H1 (cell line): ENCODE data around the gene CELF4. TPM values are rescaled to one million over a fixed set of nuclear protein-coding genes. Genes with fewer than 3 reads are reported as not detected.

Experiments used
- CTCF ChIA-PET: fragments of 300-600 bp; sonication (Branson Sonifier 250); formaldehyde crosslinking; loops from one replicate; lab custom pipeline; 2021; ENCODE audit not compliant: partially characterized antibody; lab: Charles Lee
- POLR2A ChIA-PET: fragments of 300-600 bp; sonication (Branson Sonifier 250); formaldehyde crosslinking; loops from one replicate; lab custom pipeline; 2021; ENCODE audit warnings: inconsistent platforms; ENCODE audit not compliant: partially characterized antibody; lab: Charles Lee
- DNase-seq, 2 experiments: peaks; one replicate each; pipeline versions ENCODE4 v3.0.0 to v3.0.0-alpha.2; 2010 to 2022; ENCODE audit warnings: low spot score in 2 of 2, low read depth in 1 of 2, mixed read lengths in 1 of 2
- FAIRE-seq: peaks from 2 replicates; lab custom pipeline; 2011; peaks lifted over from hg19 to GRCh38; lab: Jason Lieb, UNC
- H2AFZ ChIP-seq: 2 replicates; pipeline ENCODE4 v1.8.1; 2012; ENCODE audit warnings: low read length, inconsistent platforms
- H2AK5ac ChIP-seq: 2 replicates; pipeline ENCODE4 v1.6.1; 2013; ENCODE audit warnings: low read depth, low read length
- H2BK120ac ChIP-seq: replicated peaks from 2 replicates; pipeline ENCODE3; 2013; ENCODE audit warnings: low read depth, low read length, inconsistent platforms
- H2BK12ac ChIP-seq: 2 replicates; pipeline ENCODE4 v1.6.1; 2013; ENCODE audit warnings: low read depth, low read length
- H2BK15ac ChIP-seq: 2 replicates; pipeline ENCODE4 v1.6.1; 2013; ENCODE audit warnings: low read length
- H2BK20ac ChIP-seq: 2 replicates; pipeline ENCODE4 v1.6.1; 2013; ENCODE audit warnings: low read length
- H2BK5ac ChIP-seq: 2 replicates; pipeline ENCODE4 v1.6.1; 2013; ENCODE audit warnings: low read depth, low read length
- H3K14ac ChIP-seq: 2 replicates; pipeline ENCODE4 v1.6.1; 2013; ENCODE audit warnings: inconsistent platforms; ENCODE audit not compliant: insufficient read length
- H3K18ac ChIP-seq: 2 replicates; pipeline ENCODE4 v1.6.1; 2013; ENCODE audit warnings: low read length; ENCODE audit errors: extremely low read depth
- H3K23ac ChIP-seq: 2 replicates; pipeline ENCODE4 v1.6.1; 2013; ENCODE audit warnings: inconsistent platforms; ENCODE audit not compliant: insufficient read length
- H3K23me2 ChIP-seq: 2 replicates; pipeline ENCODE4 v1.6.1; 2013; ENCODE audit warnings: low read depth, low read length
- H3K27ac ChIP-seq: 2 replicates; pipeline ENCODE4 v1.6.1; 2011; ENCODE audit warnings: low read depth, low read length, inconsistent platforms
- H3K27me3 ChIP-seq, 4 experiments: replicated peaks in 1 of 4; 1 replicate in 1 of 4; 2 replicates in 3 of 4; pipeline versions ENCODE4 v1.6.1 to v1.8.1; 2011 to 2013; ENCODE audit warnings: low read length in 3 of 4, mild to moderate bottlenecking in 3 of 4, inconsistent platforms in 2 of 4, mixed read lengths in 2 of 4, moderate library complexity in 1 of 4; ENCODE audit not compliant: control insufficient read depth in 3 of 4, insufficient read depth in 3 of 4; ENCODE audit errors: extremely low read depth in 1 of 4
- H3K36me3 ChIP-seq, 4 experiments: 2 replicates each; pipeline versions ENCODE4 v1.6.1 to v1.8.1; 2011 to 2013; ENCODE audit warnings: mild to moderate bottlenecking in 4 of 4, low read length in 3 of 4, moderate library complexity in 2 of 4, control low read depth in 1 of 4, inconsistent platforms in 1 of 4; ENCODE audit not compliant: insufficient read depth in 4 of 4, control insufficient read depth in 2 of 4
- H3K4ac ChIP-seq: replicated peaks from 2 replicates; pipeline ENCODE3; 2013; ENCODE audit warnings: low read length, low read depth, mixed read lengths, inconsistent platforms; ENCODE audit not compliant: insufficient read length
- H3K4me1 ChIP-seq, 4 experiments: replicated peaks in 1 of 4; 1 replicate in 1 of 4; 2 replicates in 3 of 4; pipeline versions ENCODE4 v1.6.1 to v1.8.1; 2011 to 2013; ENCODE audit warnings: low read length in 3 of 4, inconsistent platforms in 2 of 4, mixed read lengths in 1 of 4; ENCODE audit not compliant: insufficient read depth in 4 of 4, control insufficient read depth in 3 of 4
- H3K4me2 ChIP-seq, 2 experiments: 2 replicates each; pipeline versions ENCODE4 v1.6.1 to v1.8.1; 2011 to 2013; ENCODE audit warnings: low read depth in 2 of 2, low read length in 2 of 2, control low read depth in 1 of 2, inconsistent platforms in 1 of 2, mild to moderate bottlenecking in 1 of 2; ENCODE audit not compliant: insufficient read depth in 1 of 2
- H3K4me3 ChIP-seq, 4 experiments: fragments of 200-600, 300-600 bp in 1 of 4; sonication (generic), shearing (Covaris generic), sonication (Bioruptor Twin) in 1 of 4; 2 replicates each; pipeline versions ENCODE4 v1.5.1 to v1.8.1; 2011 to 2016; ENCODE audit warnings: low read length in 4 of 4, low read depth in 3 of 4, control low read depth in 2 of 4, inconsistent platforms in 2 of 4, mild to moderate bottlenecking in 2 of 4, mixed read lengths in 1 of 4, moderate library complexity in 1 of 4; ENCODE audit not compliant: insufficient read depth in 2 of 4; ENCODE audit errors: extremely low read depth in 1 of 4
- H3K56ac ChIP-seq: replicated peaks from 2 replicates; pipeline ENCODE3; 2013; ENCODE audit warnings: low read depth, mild to moderate bottlenecking, mixed read lengths, low read length, inconsistent platforms; ENCODE audit not compliant: insufficient read length
- H3K79me1 ChIP-seq: 2 replicates; pipeline ENCODE4 v1.6.1; 2013; ENCODE audit warnings: low read depth, low read length, control low read depth
- H3K79me2 ChIP-seq, 2 experiments: 2 replicates each; pipeline versions ENCODE4 v1.6.1 to v1.8.1; 2012 to 2013; ENCODE audit warnings: low read length in 2 of 2, mild to moderate bottlenecking in 2 of 2, inconsistent platforms in 1 of 2; ENCODE audit not compliant: insufficient read depth in 2 of 2, control insufficient read depth in 1 of 2
- H3K9ac ChIP-seq, 4 experiments: replicated peaks in 1 of 4; 1 replicate in 1 of 4; 2 replicates in 3 of 4; pipeline versions ENCODE4 v1.6.1 to v1.8.1; 2011 to 2013; ENCODE audit warnings: low read depth in 3 of 4, low read length in 3 of 4, control low read depth in 2 of 4, mild to moderate bottlenecking in 2 of 4, moderate library complexity in 2 of 4, inconsistent platforms in 1 of 4; ENCODE audit errors: extremely low read depth in 1 of 4
- H3K9me3 ChIP-seq, 2 experiments: 2 replicates each; pipeline versions ENCODE4 v1.6.1 to v1.8.1; 2012 to 2013; ENCODE audit warnings: mild to moderate bottlenecking in 2 of 2, moderate library complexity in 2 of 2, control low read depth in 1 of 2, inconsistent platforms in 1 of 2, low read depth in 1 of 2, low read length in 1 of 2, mixed read lengths in 1 of 2; ENCODE audit not compliant: insufficient read depth in 2 of 2
- H4K20me1 ChIP-seq, 2 experiments: replicated peaks in 1 of 2; 2 replicates each; pipeline versions ENCODE3 to v1.8.1; 2011 to 2013; ENCODE audit warnings: inconsistent platforms in 2 of 2, low read length in 2 of 2, mild to moderate bottlenecking in 1 of 2; ENCODE audit not compliant: insufficient read depth in 2 of 2, control insufficient read depth in 1 of 2
- H4K5ac ChIP-seq: 2 replicates; pipeline ENCODE4 v1.6.1; 2013; ENCODE audit warnings: low read length, low read depth, mixed read lengths, inconsistent platforms; ENCODE audit not compliant: insufficient read length
- H4K8ac ChIP-seq: 2 replicates; pipeline ENCODE4 v1.8.0; 2013; ENCODE audit warnings: mild to moderate bottlenecking, moderate library complexity, low read length, inconsistent platforms; ENCODE audit not compliant: insufficient read depth; ENCODE audit errors: extremely low read depth
- H4K91ac ChIP-seq: replicated peaks from 2 replicates; pipeline ENCODE3; 2013; ENCODE audit warnings: low read length, mixed read lengths, inconsistent platforms; ENCODE audit not compliant: insufficient read length
- CBX5 ChIP-seq: fragments of 300-800, 300-1000 bp; sonication (generic); IDR thresholded peaks from 2 replicates; pipeline ENCODE4 v1.7.1; 2016; ENCODE audit warnings: antibody characterized with exemption, low read length, low read depth
- GTF2F1 ChIP-seq: IDR thresholded peaks from 2 replicates; pipeline ENCODE4 v1.6.1; 2012; ENCODE audit warnings: low read depth, low read length, improper control_type of control experiment, borderline replicate concordance
- SP2 ChIP-seq: IDR thresholded peaks from 2 replicates; pipeline ENCODE4 v1.6.1; 2012; ENCODE audit warnings: mild to moderate bottlenecking, low read length, inconsistent platforms
- WGBS, 2 experiments: shearing (Covaris generic) in 1 of 2; methylation state at CpG; one replicate each; pipeline versions ENCODE4 v1.1.6 to v1.1.7; 2013 to 2015; ENCODE audit warnings: low lambda C conversion rate in 2 of 2, mixed read lengths in 2 of 2, inconsistent platforms in 1 of 2, low coverage in 1 of 2, missing lambda C conversion rate in 1 of 2; ENCODE audit not compliant: insufficient replicate concordance in 2 of 2, insufficient coverage in 1 of 2, insufficient read length in 1 of 2; ENCODE audit errors: extremely low coverage in 1 of 2, missing lambda C conversion rate in 1 of 2; 5-methylcytosine and 5-hydroxymethylcytosine counted together
- polyA plus RNA-seq, 7 experiments: library from polyadenylated mRNA; depleted of rRNA in 3 of 7; stranded (reverse) in 5 of 7; unstranded in 2 of 7; fragments of >200 nt in 5 of 7; fragments of 200-250 nt in 2 of 7; gene quantifications; 1 replicate in 5 of 7; 2 replicates in 1 of 7; 4 replicates in 1 of 7; pipeline versions ENCODE4 v1.2.1 to v1.2.3, GENCODE V29; 2011 to 2013; ENCODE audit warnings: missing spikeins in 2 of 7, mixed read lengths in 2 of 7
- total RNA-seq: library from RNA; stranded (reverse); fragmentation: NEBNext Ultra II Directional; extraction: Animal tissue kit (Norgen Biotek cat#: 25700); gene quantifications from 2 replicates; pipeline ENCODE4 v1.2.1, GENCODE V29; 2021

Gene CELF4
- total and polyA plus RNA-seq, 2 of the 8 experiments (the other 6 are each of a cell fraction or from before 2014, with no cell fraction given): 1.6 to 3.4 TPM

GRCh38 chr18:37604032-37604431, 38.4 kb upstream of the CELF4 start:
- ChIA-PET CTCF (interaction anchor here (0.7 to 1.3 kb wide), 3 partner anchors 10 to 51 kb away, joined by 3 to 4 read pairs (median 3); no protein-coding TSS in a partner anchor), POLR2A (no interaction called here)
- no peak for TF ChIP-seq CBX5
- TF ChIP-seq GTF2F1: no peak
- TF ChIP-seq SP2: no peak
- Histone ChIP-seq H3K36me3 (no peaks in the 10 kb centered on the region), H3K56ac (no peak overlapping the region), H4K8ac (no peak overlapping the region), H3K4me1 (no peaks in the 10 kb centered on the region; a peak in 1 of 7 replicates), H4K91ac (no peak overlapping the region), H2BK120ac (no peak overlapping the region), H3K79me2 (no peaks in the 10 kb centered on the region), H3K18ac (no peak overlapping the region), H3K27ac (no peak overlapping the region), H3K23me2 (no peaks in the 10 kb centered on the region), H3K4ac (no peak overlapping the region), H3K4me2 (no peak overlapping the region), H2BK12ac (no peak overlapping the region), H2AFZ (no peak overlapping the region), H3K79me1 (no peaks in the 10 kb centered on the region), H3K27me3 (no peaks in the 10 kb centered on the region; a peak in 1 of 7 replicates), H3K4me3 (no peak overlapping the region), H4K5ac (no peak overlapping the region), H2BK15ac (no peak overlapping the region), H2BK20ac (no peak overlapping the region), H3K23ac (no peak overlapping the region), H3K9me3 (no peaks in the 10 kb centered on the region), H3K9ac (no peak overlapping the region), H2AK5ac (no peak overlapping the region), H2BK5ac (no peak overlapping the region), H4K20me1 (no peaks in the 10 kb centered on the region), H3K14ac (no peak overlapping the region)
- DNase-seq: peak in 1 of 2 experiments; percentile 7
- FAIRE-seq: no peak
- 90% methylated on average over 4 of the region's 4 CpGs; no CpG with 5 or more reads in 1 of the 2 experiments for WGBS, 2 experiments
